HG03442 (cell line): ENCODE results near the gene ZBTB42.

Experiments used
- ATAC-seq: cut with Tn5 transposase; IDR thresholded peaks from one replicate; pipeline ENCODE4 v1.9.1; 2021; ENCODE audit warnings: mild to moderate bottlenecking, moderate library complexity; ENCODE audit not compliant: unreplicated experiment

Gene ZBTB42

DNA sequence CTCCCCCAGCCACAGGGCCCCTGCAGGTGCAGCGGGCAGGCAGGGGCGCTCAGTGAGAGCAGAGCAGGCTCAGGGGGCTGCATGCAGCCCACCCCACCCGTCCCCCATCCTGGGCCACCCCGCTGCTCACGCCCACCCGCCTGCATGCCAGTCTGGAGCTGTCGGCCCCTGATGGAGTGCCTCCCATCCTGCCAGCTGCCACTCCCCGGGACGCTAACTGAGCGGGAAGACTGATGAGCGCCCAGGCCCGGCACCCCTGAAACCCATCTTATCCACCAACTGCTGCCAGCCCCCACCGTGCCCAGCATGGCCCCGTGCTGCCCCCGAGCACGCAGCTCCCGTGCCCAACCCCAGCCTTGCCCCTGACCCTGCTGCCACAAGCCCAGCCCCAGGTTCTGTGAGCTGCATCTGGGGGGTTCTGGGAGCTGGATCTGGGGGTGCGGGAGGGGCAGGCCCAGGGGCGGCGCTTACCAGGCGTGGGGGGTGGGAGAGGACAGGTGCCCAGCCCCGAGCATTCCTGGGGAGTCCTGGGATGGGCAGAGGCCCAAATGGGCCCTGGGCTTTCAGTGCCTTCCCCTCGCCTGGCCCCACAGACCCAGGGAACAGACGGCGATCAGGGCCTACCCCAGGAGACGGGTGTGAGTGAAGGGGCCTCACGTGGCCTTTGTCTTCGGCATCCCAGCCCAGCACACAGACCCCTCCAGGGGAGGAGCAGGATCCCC is 18.7 kb upstream of the ZBTB42 start:
- ATAC-seq: no peak

- no peak for ATAC-seq
Observed at GRCh38 chr14:104782808-104783139, 18.1 kb upstream of the ZBTB42 start.

DNA sequence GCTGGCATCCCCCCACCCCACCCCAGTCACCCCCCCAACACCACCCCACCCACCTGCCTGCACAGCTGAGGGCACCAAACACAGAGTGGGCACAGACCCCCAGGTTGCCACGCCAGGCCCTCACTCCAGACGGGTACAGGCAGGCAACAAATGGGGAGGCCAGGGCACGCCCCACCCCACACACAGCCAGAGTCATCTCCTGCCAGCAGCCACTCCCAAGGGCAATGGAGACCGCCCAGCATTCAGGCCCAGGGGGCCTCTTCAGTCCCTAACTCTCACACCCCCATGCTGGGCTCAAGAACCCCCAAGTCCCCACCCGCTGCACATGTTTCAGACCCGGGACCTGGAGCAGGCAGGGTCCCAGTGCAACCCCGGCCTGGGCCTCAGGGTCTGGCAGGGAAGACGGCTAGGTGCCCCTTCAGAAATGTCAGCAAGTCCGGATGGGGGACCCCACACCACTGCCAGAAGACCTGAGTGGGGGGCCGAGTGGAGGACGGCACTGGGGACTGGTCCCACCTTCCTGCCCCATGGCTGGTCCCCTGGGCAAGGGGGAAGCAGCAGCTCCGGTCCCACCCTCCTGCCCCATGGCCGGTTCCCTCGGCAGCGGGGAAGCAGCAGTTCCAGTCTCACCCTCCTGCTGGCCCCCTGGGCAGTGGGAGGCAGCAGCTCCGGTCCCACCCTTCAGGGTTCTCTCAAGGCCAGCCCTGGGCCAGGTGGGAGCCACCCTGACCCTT is 17.2 kb upstream of the ZBTB42 start:
- ATAC-seq: no peak

- no peak for ATAC-seq
Observed at GRCh38 chr14:104784218-104784568, 16.7 kb upstream of the ZBTB42 start.

DNA sequence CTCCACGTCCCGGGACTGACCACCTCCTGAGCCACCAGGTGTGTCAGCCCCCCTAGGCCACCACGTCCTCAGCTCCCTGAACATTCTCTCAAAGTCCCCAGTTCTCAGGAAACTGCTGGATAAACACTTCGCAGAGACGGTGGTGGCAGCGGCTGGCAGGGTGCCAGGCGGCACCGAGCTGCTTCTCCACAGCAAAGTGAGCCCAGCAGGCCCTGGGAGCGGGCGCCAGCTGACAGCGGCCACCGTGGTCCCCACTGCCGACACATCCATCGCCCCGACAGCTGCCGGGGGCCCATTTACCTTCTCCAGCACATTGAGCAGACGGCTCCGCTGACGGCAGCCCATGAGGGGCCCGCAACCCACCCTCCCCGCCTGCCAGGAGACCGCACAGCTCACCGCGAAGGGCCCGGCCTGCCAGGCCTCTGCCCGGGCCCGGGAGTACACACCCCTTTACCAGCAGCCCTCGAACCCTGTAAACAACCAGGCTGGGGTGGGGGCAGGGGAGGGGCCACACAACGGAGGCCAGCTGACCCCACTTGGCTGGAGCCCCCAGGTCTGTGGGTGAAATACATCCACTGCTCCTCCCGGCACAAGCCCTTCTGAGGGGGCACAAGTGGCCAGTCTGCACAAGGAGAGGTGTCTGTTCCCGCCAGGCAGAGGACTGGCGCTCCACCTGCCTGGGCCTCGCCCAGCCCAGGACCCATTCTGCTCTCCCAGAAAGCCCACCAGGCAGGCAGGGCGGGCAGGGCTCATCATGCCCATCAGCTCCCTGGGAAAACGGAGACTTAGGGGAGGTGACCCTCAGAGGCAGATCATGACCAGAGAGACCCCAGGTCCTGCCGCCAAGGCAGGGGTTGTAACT is 15.8 kb upstream of the ZBTB42 start:
- no peak for ATAC-seq

GRCh38 chr14:104785708-104786080 is 15.2 kb upstream of the ZBTB42 start:
- ATAC-seq: no peak

DNA sequence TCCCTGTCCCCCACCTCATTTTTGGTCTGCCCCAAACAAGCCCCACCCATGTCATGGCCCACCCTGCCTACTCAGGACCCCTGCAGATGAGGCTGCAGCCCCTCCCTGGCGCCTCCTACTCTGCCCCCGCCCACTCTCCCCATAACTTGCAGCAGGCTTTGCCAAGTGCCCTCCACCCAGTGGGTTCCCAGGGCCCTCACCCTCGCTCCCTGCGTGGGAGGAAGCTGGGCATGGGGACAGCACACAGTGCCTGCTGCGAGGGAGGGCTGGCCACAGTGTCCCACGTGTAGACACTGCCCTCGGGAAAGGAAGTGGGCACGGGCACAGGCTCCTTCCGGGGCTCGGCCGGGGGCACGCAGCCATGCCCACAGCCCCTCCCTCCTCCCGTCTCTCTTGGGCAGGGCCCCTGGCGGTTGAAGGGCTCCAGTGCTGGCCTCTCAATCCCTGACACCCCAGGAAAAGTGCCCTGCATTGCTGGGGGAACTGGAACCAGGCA is 14.8 kb upstream of the ZBTB42 start:
- ATAC-seq: no peak

DNA sequence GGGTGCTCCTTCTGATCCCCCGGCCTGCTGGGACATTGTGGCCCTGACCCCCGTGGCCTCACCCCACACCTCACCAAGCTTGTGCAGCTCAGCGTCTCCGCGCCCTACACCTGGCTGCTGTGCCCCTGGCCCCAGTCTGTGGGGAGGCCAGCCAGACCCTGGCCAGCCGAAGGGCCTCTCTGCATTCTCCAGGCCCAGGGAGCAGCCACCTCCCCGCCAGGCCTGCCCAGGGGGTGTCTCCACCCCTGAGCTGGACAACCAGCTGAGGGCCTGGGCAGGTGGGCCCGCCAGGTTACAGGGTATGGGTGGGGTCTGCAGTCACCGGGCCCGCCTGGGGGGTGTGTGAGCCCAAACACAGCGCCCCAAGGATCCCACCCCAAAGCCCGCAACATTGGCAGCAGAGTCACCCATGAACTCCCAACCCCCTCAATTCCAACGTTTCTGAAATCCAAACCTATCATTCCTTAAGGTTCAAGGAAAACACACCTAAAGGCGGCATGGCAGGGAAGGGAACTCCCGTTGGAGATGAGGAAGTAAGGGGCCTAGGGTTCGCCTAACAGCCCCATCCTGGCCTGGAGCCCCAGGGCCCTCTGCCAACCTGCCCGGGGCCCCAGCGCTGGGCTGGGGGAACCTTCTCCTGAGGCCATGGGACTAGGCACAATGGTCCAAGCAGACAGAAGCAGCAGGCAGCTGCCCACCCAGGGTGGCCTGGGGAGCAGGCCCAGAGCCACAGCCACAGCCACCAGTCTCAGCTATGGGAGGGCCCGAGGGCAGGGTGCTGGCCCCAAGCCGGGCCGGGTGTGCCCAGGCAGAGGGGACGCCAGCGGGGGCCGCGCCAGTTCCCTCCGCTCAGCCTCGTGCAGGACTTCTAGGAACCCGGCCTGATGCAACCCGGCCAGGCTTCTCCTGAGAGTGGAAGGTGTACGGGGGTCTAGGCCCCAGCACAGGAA is 13.9 kb upstream of the ZBTB42 start:
- no peak for ATAC-seq

GRCh38 chr14:104787736-104788135 is 13.2 kb upstream of the ZBTB42 start:
- no peak for ATAC-seq

- no peak for ATAC-seq
Observed at GRCh38 chr14:104788161-104788818, 12.6 kb upstream of the ZBTB42 start.

- ATAC-seq: no peak
Observed at GRCh38 chr14:104788873-104789663, 11.8 kb upstream of the ZBTB42 start.

- ATAC-seq: no peak
Observed at GRCh38 chr14:104789752-104790743, 10.9 kb upstream of the ZBTB42 start.

- no peak for ATAC-seq
Observed at GRCh38 chr14:104791425-104791824, 9.5 kb upstream of the ZBTB42 start.

DNA sequence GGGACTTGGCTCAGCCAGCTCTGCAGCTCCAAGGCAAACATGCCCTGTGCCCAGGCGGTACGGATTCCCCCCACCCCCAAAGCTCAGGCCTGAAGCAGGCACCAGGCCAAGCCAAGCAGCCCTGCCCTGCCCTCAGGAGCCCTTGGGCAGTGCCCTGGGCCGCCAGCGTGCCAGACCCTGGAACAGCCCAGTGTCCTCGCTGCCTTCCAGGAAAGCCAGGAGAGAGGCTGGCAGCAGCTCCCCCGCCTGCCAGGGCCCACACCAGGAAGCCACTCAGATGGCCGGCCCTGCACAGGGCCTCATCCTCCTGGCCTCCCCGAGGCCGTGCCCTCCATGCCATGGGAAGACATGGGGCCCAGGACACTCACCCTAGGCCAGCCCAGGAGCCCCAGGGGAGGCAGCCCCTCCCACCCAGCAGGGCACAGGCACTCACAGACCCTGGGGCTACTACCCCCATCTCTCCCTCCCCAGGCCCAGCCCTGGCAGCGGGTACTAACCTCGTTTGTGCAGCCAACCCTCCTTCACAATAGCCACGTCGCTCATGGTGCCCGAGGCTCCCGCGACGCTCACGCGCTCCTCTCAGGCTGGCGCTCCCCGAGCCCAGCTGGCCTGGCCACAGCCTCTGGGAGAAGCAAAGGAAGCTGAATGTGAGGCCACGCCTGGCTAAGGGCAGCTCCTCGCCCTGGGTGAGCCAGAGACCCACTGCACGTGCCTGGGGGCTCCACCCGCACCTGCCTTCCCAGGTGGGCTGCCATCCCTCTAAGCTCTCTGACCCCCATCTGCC is 8.6 kb upstream of the ZBTB42 start:
- ATAC-seq: no peak

DNA sequence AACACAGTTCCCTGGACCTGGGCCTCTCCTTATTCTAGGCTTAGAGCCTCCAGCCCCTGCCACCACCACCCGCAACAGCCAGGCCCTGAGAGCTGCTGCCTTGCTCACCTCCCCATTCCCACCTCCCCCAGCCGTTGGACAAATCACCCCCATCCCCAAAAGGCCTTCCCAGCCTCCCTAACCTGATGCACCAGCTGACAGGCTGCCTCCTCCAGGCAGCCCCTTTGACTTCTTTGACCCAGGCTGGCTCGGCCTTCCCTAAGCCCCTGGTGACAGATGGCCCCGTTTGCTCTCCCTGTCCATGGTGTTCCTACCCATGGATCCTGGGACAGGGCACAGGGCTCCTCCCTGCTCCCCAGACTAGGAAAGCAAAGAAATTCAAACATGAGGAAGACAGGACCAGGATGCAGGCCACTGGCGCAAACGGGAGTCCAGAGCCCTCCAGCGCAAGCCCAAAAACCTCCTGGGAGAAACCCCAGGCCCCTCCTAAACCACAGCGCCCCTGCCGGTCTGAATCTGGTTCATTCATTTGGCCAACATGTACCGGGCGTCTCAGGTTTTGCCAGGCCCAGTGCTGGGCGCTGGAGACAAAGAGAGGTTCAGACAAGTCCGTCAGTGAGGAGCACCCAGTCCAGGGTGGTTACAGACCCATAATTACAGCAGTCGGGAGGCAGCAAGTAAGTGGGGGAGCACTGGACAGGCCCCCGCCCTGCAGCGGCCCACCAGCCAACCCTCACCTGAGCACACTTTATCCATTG is 7.8 kb upstream of the ZBTB42 start:
- ATAC-seq: no peak

GRCh38 chr14:104793703-104793959 is 7.3 kb upstream of the ZBTB42 start:
- ATAC-seq: no peak

- ATAC-seq: no peak
Observed at GRCh38 chr14:104794099-104794498, 6.8 kb upstream of the ZBTB42 start.
